Gastroesophageal sphincter (tissue), 3 donors: ENCODE data around the gene KNOP1.

Experiments used
- EP300 ChIP-seq: sonication (generic); formaldehyde crosslinking; IDR thresholded peaks from one replicate; pipeline ENCODE4 v1.6.1; 2017; ENCODE audit warnings: antibody characterized with exemption, mild to moderate bottlenecking
- POLR2A ChIP-seq, 2 donors: fragments of 450-650 bp; IDR thresholded peaks; one replicate each; pipeline ENCODE4 v1.6.1; 2017; ENCODE audit warnings: antibody characterized with exemption in 2 of 2, mild to moderate bottlenecking in 2 of 2, moderate library complexity in 1 of 2
- TF ChIP-seq, protein P1 (sequence below), 4 experiments: fragments of 200-600 bp in 2 of 4; fragments of 450-650 bp in 2 of 4; sonication (generic) in 1 of 4; IDR thresholded peaks; one replicate each; pipeline ENCODE4 v1.5.1; 2017 to 2019; ENCODE audit warnings: antibody characterized with exemption in 4 of 4, mild to moderate bottlenecking in 2 of 4, moderate library complexity in 2 of 4

DNA sequence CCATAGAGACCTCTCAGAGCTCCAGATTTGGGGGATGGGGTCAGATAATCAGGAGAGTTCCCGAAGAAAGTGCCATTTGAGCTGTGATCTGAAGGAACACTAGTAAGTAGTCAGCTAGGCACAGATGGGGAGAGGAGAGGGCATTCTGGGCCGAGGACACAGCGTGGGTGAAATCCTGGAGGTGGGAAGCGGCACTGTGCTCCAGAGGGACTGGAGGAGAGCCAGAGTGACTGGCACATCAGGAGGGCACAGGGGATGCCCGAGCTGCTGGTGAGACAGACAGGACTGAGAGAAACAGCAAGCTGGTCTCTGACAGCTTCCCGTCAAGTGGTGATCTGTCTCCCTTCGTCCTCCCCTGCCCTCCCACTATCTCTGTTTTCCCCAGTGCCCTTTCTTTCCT, 40.6 kb downstream of the KNOP1 start:
- TF ChIP-seq, protein P1, sequence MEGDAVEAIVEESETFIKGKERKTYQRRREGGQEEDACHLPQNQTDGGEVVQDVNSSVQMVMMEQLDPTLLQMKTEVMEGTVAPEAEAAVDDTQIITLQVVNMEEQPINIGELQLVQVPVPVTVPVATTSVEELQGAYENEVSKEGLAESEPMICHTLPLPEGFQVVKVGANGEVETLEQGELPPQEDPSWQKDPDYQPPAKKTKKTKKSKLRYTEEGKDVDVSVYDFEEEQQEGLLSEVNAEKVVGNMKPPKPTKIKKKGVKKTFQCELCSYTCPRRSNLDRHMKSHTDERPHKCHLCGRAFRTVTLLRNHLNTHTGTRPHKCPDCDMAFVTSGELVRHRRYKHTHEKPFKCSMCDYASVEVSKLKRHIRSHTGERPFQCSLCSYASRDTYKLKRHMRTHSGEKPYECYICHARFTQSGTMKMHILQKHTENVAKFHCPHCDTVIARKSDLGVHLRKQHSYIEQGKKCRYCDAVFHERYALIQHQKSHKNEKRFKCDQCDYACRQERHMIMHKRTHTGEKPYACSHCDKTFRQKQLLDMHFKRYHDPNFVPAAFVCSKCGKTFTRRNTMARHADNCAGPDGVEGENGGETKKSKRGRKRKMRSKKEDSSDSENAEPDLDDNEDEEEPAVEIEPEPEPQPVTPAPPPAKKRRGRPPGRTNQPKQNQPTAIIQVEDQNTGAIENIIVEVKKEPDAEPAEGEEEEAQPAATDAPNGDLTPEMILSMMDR (IDR thresholded peaks at IDR 0.05), result no peak
- no peak for TF ChIP-seq POLR2A (IDR thresholded peaks at IDR 0.05)
- TF ChIP-seq EP300, result no peak
